Fibroblast of skin of left biceps (primary cell): ENCODE measurements around the gene ACTBL2.
"Not testable (repeated sequence)": the region's sequence is repeated elsewhere in the genome, so short reads cannot be mapped to it uniquely, and the experiment has no call there.

Experiments used
- DNase-seq, 2 experiments: peaks; one replicate each; pipeline ENCODE4 v3.0.0-alpha.2; 2013; ENCODE audit warnings: low read depth in 2 of 2

Gene ACTBL2

GRCh38 chr5:57494104-57495098 is 11.8 kb upstream of the ACTBL2 start:
- DNase-seq, result peak; percentile 96 to 98

DNA sequence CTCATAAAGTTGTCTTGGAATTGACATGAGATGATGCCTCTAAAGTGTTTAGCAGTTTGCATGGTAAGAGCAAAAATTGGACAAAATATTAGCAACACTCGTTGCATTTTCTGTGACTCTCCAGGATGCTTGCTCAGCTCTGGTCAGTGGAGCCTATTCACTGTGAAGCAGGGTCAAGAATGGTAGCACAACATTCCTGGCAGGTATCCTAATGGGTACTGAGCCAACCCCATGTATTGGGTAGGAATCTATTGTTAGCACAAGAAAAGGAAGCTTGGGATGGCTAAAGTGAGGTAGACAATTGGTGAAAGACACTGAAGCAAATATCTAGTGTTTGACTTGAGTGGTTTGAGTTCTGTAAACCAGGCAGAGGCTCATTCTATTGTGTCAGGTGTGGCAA is 10.4 kb upstream of the ACTBL2 start:
- DNase-seq, result no peak

DNA sequence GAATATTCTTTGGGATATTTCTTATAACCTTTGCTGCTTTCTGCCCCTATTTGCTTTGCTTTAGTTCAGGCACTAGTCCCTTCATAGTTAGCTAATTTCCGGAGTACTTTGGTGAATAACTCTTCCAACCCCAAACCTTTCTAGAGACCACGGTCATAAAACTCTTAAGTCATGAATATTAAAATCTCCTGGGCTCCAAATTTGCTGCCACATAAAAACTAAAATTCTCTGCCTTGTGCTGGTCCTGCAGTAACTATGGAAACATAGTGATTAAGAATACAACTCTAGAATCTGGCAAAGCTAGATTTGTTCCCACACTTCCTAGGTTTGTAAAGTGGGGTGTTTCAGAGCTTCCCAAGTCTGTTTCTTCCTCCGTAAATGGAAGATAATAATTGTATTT is 10.0 kb upstream of the ACTBL2 start:
- no peak for DNase-seq

DNA sequence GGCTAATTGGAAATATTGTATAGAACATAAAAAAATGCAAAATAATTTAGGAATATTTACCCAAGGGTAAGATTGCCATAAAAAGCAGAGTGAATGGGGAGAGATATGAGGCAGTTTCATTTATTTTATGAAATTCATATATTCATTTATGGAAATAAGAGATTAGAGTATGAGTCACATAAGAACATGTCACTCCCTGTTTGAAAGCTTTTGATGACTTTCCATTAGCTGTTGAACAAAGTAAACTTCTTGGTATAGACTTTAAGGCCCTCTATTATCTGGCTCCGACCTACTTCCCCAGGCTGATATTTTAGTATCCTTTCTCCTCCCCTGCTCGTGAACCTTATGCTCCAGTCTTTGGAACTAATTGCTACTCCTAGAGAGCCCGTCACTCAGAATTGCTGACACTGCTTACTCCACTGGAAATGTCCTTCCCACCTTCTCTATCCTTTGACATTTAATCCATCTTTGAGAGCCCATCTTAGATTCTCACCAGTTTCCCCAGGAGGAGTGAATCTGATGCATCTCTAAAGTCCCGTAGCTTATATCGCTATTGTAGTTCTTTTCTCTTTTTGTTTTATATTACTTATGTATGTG is 8.9 kb upstream of the ACTBL2 start:
- no peak for DNase-seq

DNA sequence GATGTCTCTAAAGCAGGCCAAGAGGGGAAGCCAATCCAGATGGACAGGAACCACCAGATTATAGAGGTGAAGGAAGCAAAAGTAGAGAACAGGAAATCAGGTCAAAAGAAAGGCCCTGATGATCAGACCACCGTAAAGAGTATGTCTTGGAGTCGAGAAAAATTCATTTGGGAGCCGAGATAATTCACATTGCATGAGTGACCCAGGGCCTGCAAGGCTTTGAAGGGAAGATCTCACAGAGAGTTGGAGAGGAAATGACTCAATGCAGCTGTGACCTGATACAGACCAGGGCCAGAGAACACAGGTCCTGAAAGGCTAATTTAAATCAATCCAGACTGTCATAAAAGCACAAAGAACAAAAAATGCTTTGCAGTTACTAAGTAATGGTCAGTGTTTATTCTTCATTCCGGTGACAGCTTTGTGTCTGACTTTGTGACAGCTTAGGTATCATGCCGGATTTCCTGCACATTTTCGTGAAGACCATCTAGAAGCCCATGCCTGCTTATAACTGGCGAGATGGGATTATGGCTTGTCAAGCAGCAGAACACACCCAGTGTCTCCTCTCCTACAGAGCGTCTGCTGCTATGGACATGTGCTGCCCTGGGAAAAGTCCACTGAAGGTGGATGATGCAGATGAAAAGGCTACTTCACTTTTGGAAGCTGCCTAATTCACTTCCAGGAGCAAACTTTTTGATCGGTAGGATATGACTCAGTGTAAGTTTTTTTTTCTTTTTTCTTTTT is 5.8 kb upstream of the ACTBL2 start:
- no peak for DNase-seq

GRCh38 chr5:57486027-57486602 is 3.5 kb upstream of the ACTBL2 start:
- no peak for DNase-seq

DNA sequence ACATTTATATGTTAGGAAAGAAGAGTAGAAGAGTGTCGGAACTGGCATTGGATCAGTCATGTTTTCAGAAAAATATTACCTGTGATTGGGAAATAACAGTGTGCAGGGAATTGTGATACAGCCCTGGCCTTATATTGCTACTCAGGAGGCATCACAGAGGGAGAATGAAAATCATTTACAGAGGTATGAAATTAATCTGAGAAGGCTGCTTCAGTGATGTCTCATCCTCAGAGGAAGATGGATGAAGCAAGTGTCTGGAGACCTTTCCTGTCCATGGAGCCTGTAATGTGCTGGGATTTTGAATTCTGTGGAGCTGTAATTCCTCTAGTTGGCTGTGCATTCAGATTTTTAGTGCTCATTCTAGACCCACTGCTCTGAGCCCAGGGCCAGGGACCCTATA is 3.8 kb downstream of the ACTBL2 start:
- no peak for DNase-seq

- DNase-seq, result peak in 1 of 2 experiments; percentile 24
These were observed 6.0 kb downstream of the ACTBL2 start for GRCh38 chr5:57476601-57477056.

GRCh38 chr5:57470339-57470738 is 12.3 kb downstream of the ACTBL2 start:
- DNase-seq, result no peak

GRCh38 chr5:57468481-57469163 is 14.0 kb downstream of the ACTBL2 start:
- DNase-seq, result peak in 1 of 2 experiments; percentile 45

DNA sequence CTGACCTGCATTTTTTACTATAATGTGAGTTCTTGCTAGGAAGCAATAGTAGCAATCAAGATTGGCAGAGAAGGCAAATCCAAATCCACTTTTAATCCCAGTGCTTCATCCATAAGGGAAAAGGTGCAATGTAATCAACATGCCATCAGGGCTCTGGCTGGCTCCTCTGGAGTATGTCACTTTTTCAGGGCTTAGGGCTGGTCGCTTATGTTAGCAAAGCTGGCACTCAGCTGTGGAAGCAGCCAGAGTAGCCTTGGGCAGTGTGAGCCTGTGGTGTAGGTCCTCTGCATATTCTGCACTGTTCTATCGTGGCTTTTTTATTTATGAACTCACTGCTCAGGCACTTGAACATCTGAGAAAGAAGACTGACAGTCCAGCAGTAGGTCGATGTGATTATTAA is 16.1 kb downstream of the ACTBL2 start:
- no peak for DNase-seq

- DNase-seq, result not testable (repeated sequence)
These were observed 22.6 kb downstream of the ACTBL2 start for GRCh38 chr5:57460056-57460455.

- DNase-seq, result no peak
These were observed 24.2 kb downstream of the ACTBL2 start for GRCh38 chr5:57458443-57458842.

DNA sequence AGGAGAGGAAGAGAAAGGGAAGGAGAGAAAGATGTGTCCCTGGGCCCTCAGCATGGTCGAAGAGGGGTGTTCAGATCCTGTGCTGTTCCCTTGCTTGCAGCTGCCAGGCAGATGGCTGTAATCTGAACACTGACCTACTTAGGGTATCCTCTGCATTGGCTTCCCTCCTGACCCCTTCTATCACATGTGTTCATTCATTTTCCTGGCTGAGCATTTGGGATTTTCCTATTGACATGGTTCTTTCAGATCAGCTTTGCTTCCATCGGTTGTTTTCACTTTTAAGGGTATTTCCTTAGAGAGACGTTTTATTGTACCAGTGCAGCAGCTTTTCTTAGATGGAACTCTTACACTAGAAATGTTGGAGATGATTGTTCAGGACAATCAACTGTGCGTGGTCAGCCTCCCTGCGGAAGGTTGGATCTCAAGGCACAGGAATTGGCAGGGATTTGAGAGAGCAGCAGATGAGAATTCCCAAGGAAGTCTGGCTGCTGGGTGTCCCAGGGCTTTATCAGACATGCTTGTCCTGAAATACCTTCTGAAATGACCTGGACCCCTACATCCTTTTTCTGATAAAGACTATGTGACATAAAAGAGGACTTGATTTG is 26.0 kb downstream of the ACTBL2 start:
- DNase-seq, result no peak

DNA sequence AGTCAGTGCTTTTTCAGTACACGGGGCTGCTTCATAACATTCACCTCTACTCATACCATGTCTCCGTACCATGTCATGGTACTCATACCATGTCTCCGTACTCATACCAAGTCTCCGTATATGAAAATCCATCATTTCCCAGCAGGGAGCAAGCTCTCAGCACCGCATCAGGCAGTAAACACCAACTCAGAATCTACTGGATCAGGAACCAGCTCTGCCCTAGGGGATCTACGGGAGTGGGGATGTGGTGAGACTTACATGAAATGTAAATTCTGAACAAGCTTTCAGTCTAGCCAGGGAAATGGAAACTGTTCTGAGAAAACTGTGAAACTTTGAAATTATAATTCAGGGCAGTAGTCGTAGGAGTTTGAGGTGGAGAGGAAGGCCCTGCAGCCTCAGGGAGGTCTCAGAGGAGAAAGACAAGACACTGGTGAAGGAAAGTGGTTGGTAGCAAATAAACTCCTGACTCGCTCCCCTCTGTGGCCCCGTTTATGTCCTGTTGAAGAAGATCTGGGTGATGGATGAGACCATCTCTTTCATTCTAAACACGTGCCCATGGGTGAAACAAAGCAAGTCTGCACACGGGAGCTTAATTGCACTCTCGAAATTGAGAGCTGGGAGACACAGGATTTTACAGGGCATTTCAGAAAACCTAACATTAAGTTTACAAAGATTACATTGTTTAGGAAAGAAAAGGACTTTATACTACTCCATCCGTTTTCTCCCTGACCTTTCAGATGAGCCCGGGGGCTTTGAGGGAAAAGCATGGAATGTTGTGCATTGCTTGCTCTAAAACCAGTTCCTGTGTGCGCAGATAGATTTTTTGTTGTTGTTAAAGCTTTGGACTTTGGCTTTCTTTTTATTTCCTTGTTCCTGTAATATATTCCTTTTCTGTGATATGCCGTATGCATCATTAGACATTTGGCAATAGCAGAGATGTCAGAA is 26.8 kb downstream of the ACTBL2 start:
- no peak for DNase-seq

- no peak for DNase-seq
These were observed 27.7 kb downstream of the ACTBL2 start for GRCh38 chr5:57454896-57455295.

DNA sequence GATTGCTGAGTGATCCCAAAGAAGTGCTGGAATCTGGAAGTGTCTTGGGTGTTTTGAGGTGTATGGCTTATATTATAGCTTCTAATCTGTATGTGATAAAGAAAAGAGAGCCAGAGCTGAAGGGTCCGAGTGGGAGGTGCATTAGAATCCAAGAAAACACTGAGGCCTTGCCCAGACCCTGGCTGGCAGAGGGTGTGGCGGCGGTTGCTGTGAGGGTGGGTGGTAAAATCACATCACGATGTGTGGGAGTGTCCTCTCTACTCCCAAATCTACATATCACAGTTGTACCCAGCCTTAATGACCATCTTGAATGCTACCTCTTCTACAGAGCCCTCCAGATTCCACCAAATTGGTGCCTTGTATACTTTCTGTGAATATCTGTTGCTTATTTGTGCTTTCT is 28.9 kb downstream of the ACTBL2 start:
- no peak for DNase-seq

DNA sequence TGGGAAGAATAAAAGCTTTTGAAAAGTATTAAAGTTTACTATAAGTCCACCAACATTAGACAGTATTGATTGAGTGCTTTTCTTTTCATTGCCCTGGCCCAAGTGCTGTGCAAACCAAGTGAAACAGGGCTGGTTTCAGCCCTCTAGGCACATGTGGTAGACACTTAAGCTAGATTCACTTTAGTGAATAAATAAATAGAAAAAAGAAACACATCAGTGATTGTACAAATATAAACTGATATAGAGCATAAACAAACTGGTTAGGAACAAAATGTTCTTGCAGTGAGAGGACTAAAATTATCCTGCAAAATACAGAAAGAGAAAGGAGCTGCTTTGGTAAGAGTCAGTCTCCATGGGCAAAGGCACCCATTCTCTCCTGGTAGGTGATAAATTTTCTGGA is 29.7 kb downstream of the ACTBL2 start:
- no peak for DNase-seq

- DNase-seq, result peak; percentile 73 to 74
These were observed 31.4 kb downstream of the ACTBL2 start for GRCh38 chr5:57450991-57451876.
